GM04503 (cell line): ENCODE results near the gene ZNF26.
"Not testable (repeated sequence)": the region's sequence is repeated elsewhere in the genome, so short reads cannot be mapped to it uniquely, and the experiment has no call there.

Experiments
- DNase-seq: peaks from one replicate; pipeline ENCODE4 v3.0.0-alpha.2; 2012; ENCODE audit warnings: low read depth

The ZNF26 gene

DNA sequence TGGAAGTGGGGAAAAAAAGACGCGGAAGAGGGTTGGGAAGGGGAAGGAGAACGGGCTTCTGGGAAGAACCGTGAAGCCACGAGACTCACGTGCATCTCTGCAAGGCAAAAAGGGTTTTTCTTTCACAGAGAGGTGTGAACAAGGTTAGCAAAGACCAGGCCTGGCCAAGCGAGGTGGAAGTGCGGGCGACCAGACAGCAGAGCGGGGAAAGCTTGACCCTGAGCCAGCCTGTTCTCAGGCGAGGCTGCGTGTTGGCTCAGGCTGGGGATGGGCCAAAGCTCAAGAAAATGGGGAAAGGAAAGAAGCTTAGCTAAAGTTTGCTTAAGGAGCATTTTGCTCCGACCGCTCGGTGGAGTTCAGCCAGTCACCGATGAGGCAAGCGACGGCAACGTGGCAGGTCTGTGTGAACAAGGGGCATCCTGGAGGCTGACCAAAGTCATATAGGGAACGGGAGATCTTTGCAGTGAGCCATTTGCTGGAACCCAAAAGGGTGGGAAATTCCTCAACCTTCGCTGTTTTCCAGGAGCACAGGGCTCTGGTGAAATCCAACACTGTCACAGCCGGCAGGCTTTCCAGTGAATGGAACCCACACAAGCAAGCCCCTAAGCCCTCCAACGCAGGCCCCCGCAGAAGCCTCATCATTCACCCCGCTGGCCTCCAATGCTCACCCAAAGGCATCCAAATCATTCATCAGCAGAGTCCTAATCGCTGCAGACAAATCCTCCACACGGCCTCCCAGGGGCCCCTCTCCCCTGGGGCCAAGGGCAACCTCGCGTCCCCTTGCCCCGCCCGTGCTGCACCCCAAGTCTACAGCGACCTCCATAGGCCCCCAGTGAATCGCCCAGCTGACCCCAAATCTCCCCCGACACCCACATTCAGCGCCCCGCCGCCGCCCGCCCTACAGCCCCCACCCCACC, 30.8 kb upstream of the ZNF26 start:
- DNase-seq = peak; percentile 16

DNA sequence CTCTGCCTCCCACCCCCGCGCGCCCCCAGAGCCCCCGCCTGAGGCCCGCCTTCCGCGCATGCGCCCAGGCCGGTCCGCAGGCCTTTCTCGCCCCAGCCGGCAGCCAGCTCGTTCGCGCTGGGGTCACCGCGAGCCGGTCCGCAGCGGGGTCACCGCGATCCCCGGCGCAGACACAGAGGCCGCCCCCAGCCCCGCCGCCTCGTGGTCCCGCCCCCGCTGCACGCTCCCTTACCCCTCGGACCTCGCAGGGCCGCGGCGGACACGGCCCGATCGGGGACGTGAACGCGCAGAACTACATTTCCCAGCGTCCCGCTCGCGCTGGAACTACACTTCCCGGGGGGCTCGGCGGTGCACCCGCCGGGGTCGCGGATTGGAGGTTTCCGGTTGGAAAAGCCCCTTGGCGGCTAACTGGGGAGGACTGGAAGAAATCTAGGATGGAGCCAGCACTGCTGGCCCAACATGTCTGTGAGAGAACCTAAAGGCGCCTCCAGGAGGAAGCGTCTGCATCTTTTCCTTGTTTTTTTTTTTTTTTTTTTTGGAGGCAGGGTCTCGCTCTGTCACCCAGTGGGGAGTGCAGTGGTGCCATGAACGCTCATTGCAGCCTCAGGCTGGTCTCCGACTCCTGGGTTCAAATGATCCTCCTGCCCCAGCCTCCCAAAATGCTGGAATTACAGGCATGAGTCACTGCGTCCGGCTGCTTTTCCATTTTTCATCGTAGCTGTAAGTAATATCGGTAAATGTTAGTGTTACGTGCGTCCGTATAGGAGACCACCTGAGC, 30.0 kb upstream of the ZNF26 start, which contains the start of gene ZNF605:
ZNF605 (minus strand) TSS at position 296 of the 778 bp plus-strand sequence. CDS start 10,671 bp downstream, outside the sequence.
- peak; percentile 45 for DNase-seq

DNA sequence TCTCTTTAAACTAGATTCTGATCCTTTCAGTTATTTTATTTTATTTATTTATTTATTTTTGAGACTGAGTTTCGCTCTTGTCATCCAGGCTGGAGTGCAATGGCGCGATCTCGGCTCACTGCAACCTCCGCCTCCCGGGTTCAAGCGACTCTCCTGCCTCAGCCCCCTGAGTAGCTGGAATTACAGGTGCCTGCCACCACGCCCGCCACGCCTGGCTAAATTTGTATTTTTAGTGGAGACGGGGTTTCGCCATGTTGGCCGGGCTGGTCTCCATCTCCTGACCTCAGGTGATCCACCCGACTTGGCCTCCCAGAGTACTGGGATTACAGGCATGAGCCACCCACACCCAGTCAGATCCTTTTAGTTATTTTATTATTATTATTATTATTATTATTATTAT, 24.4 kb upstream of the ZNF26 start:
- not testable (repeated sequence) for DNase-seq

DNA sequence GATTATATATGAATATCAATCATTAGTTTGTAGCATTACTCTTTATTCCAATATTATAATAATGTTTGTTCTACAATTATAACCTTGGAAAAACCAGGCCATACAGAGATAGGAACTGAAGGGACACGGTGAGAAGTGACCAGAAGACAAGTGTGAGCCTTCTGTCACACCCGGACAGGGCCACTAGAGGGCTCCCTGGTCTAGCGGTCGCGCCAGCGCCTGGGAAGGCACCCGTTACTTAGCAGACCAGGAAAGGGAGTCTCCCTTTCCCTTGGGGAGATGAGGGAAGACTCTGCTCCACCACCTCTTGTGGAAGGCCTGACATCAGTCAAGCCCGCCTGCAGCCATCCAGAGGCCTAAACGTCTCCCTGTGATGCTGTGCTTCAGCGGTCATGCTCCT, 22.2 kb upstream of the ZNF26 start:
- not testable (repeated sequence) for DNase-seq

DNA sequence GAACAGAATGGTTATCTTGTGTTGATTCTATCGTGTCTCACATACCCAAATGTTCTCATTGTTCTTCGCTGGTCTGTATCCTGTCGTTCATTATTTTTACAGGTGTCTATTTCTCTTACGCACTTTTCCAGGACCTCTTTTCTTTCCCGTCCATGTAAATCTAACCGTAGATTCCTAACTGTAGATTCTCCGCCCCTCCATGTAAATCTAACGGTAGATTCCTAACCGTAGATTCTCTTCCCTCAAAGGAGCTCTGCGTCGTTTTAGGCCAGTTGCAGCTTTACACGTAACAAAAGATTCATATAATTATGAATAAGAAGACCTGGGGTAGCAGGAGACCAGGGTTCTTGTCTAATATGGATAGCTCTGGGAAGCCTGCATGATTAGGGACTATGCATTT, 20.4 kb upstream of the ZNF26 start:
- no peak for DNase-seq

DNA sequence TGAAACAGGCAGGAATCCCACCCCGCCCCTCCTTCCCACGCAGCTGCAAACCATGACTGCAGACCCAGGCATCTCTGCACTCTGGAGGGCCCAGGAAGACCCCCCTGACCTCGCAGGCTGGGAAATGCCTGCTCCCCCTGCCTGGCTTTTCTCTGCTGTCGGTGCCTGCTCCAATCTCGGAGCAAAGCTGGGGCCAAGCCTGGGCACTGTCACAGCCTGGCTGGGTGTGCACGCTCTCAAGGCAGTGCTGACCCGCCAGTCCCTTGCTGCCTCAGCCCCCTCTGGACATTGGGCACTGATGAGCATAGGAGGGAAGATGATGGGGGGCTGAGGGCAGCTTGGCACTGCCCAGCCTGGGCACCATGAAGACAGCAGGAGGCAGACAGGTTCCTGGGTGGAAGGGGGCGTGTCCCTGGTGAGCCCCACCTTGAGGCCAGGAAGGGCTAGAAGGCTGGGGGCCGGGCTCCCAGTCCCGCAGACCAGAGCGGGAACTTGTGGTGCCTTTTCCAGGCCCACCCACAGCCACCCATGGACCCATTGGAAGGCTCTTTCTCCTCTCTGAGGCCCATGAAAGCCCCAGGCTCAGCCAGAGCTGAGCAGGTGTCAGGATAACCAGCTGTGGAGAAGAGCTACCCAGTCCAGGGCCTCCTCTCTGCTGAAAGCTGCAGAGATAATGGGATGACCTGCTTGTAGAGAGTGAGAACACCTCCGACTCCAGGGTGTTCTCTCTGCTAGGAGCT, 19.3 kb upstream of the ZNF26 start:
- no peak for DNase-seq

DNA sequence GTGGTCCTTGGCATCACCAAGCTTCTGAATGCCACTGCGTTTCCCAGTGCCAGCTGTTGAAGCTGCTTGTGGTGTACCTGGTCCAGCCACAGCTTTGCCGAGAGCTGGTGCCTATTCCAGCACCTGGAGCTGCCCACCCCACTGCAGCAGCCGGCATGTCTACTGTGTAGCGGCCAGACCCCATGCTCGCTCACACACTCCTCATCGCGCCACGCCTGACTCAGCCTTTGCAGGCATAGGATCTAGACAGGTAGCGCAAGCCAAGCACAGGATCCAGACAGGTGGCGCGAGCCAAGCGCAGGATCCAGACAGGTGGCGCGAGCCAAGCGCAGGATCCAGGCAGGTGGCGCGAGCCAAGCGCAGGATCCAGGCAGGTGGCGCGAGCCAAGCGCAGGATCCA, 18.4 kb upstream of the ZNF26 start:
- DNase-seq = no peak

DNA sequence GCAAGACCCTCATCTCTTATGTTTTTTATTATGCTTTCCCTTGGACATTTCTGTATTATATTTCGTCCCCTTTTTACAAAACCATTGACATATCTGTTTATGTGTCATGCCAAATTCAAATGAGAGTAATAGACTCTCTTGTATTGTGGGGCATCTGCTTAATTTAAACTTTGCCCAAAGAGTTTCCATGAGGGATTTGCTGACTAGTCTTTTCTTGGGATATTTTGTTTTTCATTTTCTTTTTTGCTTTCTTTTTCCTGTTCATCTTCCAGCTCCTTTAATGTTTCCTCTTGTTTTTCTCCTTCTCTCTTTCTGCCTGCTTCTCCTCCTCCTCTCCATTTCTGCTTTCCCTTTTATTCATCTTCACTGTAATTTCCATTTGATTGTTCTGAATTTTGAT, 13.8 kb upstream of the ZNF26 start:
- DNase-seq = no peak

DNA sequence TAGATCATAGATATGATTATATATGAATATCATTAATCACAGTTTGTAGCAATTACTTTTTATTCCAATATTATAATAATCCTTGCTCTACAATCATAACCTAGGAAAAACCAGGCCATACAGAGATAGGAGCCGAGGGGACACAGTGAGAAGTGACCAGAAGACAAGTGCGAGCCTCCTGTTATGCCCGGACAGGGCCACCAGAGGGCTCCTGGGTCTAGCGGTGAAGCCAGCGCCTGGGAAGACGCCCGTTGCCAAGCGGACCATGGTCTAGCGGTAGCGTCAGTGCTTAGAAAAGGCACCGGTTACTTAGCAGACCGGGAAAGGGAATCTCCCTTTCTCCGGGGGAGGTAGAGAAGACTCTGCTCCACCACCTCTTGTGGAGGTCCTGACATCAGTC, 9.3 kb upstream of the ZNF26 start:
- DNase-seq = not testable (repeated sequence)

DNA sequence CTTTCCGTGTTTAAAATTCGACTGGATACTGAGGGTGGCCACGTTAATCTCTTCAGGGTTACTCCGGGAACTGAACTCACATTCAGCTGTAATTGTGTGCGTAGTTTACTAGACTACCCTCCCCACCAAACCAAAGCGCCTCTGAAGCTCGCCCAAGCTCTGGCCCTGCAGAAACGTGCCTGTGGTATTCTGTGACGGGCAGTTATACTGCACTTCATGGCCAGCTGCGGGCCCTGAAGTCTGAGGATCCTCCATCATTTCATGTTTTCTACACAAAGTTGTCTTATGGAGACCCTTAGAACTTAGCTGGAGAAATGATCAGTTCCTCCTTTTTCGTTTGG, 688 bp downstream of the ZNF26 start:
- peak; percentile 0 for DNase-seq

DNA sequence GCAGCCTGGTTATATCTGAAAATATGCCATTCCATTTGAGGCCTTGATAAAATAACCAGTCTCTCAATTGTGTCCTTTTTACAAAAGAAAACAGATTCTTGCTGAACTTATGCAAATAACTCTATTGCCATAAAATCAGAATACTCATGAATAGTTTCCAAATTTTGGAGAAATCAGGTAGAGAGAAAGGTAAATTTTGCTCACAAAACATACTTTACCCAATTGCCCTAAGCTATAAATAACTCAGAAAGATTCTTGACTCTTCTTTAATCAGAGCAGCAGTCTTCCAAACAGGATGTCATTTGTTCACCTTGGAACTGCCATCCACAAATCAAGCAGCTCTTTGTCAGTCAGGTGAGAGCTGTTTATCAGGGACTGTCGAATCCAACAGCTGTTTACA, 12.6 kb downstream of the ZNF26 start:
- DNase-seq = no peak

DNA sequence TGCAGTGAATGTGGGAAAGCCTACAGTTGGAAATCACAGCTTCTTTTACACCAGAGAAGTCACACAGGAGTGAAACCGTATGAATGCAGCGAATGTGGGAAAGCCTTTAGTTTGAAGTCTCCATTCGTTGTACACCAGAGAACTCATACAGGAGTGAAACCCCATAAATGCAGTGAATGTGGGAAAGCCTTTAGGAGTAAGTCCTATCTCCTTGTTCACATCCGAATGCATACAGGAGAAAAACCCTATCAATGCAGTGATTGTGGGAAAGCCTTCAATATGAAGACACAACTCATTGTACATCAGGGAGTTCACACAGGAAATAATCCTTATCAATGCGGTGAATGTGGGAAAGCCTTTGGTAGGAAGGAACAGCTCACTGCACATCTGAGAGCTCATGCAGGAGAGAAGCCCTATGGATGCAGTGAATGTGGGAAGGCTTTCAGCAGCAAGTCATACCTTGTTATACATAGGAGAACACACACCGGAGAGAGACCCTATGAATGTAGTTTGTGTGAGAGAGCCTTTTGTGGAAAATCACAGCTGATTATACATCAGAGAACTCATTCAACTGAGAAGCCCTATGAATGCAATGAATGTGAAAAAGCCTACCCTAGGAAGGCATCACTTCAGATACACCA, 24.6 kb downstream of the ZNF26 start:
- peak; percentile 0 for DNase-seq

DNA sequence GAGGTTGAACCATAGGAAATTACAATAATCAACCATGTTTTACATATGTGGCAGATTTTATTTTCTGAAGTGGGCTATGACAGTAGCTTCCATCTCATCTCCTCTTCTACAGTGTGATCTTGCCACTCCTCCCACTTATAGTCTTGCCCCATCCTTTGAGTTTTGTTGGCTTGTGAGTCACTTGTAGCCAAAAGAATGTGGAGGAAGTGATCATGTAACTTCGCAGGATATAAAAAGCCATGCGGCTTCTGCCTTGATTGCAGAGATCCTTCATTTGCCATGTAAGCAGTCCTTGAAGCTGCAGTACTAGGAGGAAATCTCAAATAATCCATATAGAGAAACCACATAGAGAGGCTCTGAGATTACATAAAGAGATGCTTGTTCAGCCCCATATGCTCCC, 37.4 kb downstream of the ZNF26 start:
- DNase-seq = no peak

DNA sequence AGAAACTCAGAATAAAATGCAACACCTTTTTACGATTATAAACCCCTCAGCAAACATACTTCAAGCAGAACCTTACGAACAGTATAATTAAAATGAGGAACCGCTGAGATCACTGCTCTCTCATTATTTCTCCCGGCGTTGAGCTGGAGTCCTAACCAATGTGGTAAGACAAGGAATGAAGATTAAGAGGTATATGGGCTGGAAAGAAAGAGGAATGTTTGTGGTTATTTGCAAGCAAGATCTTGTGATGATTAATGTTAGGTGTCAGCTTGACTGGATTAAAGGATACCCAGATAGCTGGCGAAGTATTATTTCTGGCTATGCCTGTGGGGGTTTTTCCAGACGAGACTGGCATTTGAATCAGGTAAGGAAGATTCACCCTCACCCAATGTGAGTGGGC, 40.8 kb downstream of the ZNF26 start:
- DNase-seq = no peak

DNA sequence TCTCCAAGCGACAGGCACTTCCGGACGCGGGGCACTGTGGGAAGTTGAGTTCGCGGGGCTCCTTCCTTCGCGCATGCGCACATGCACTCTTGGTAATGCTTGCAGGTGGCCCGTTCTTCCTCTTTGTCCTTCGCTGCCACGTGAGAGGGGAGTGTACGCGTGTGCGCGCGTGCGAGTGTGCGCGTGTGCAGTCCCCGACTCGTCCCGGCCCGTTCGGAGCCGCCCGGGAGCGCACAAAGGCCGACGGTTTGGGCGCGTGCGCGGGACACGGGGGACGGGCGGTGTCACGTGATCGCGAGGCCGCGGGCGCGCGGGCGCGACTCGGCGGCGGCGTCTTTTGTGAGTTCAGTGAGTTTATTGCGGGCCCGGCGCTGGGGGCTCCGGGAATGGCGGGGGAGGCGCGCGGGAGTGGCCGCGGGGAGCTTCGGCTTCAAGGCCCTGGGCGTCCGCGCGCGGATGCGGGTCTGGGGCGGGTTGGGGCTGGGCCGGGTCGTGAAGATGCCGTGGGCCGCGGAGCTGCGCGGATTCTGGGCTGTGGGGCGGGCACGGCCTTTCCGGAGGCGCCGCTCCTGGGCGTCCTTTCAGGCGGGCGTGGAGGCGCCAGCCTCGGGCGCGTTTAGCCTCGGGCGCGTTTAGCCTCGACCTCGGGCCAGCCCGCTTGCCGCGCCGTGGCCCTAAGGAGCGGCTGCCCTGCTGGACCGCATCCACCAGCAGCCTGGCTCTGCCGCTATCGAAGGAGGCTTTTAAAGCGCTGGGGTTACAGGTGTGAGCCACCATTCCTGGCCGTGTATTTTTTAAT, 51.2 kb downstream of the ZNF26 start, which contains the start of gene ZNF84:
ZNF84 (plus strand) TSS at position 303 of the 799 bp plus-strand sequence. CDS start 3,959 bp downstream, outside the sequence.
- peak; percentile 88 for DNase-seq

DNA sequence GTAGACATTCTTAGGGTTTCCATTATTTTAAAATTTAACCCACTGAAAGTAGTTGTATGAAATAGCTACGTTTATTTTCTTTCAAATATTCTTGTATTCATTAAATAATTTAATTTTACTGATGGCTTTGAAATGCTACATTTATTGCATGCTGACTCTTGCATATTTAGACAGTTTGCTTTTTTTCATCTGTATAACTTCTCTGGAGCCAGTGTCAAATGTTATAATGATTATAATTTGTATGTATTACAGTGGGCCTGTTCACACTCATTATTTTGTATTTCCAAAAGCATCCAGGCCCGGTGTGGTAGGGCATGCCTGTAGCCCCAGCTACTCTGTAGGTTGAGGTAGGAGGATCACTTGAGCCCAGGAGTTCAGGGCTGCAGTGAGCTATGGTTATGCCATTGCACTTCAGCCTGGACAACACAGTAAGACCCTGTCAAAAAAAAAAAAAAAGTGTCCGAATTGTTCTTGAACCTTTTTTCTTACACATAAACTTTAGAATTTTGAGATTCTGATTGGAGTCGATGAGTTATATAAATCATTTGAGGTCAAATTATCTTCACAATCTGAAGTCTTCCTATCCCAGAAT, 52.0 kb downstream of the ZNF26 start:
- DNase-seq = no peak

DNA sequence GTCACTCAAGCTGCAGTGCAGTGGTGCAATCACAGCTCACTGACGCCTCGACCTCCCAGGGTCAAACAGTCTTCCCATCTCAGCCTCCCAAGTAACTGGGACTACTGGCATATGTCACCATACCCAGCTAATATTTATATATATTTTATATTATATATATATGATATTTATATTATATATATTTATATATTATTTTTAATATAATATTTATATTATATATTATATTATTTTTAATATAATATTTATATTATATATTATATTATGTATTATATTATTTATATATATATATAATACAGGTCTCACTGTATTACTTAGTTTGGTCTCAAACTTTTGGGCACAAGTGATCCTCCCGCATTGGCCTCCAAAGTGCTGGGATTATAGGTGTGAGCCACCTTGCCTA, 60.5 kb downstream of the ZNF26 start:
- DNase-seq = no peak

DNA sequence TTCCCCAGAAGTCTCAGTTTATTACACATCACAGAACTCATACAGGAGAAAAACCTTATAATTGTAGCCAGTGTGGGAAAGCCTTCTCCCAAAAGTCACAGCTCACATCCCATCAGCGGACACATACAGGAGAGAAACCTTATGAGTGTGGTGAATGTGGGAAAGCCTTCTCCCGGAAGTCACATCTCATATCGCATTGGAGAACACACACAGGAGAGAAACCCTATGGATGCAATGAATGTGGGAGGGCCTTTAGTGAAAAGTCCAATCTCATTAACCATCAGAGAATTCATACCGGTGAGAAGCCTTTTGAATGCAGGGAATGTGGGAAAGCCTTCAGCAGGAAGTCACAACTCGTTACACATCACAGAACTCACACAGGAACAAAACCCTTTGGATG, 71.3 kb downstream of the ZNF26 start:
- no peak for DNase-seq

DNA sequence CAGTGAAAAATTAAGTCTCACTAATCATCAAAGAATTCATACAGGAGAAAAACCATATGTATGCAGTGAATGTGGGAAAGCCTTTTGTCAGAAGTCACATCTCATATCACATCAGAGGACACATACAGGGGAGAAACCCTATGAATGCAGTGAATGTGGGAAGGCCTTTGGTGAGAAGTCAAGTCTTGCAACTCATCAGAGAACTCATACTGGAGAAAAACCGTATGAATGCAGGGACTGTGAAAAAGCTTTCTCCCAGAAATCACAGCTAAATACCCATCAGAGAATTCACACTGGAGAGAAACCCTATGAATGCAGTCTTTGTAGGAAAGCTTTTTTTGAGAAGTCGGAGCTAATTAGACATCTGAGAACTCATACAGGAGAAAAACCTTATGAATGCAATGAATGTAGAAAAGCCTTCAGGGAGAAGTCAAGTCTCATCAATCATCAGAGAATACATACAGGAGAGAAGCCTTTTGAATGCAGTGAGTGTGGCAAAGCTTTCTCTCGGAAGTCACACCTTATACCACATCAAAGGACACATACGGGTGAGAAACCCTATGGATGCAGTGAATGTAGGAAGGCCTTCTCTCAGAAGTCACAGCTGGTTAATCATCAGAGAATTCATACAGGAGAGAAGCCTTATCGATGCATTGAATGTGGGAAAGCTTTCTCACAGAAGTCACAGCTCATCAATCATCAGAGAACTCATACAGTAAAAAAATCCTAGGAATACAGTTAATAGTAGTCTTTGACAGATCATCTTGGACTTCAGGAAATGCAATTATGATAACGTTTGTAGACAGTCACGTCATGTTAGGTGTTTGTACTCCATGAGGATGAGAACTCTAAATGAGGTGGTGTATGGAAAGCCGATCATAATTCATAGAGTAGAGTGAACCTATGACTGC, 72.3 kb downstream of the ZNF26 start:
- no peak for DNase-seq

DNA sequence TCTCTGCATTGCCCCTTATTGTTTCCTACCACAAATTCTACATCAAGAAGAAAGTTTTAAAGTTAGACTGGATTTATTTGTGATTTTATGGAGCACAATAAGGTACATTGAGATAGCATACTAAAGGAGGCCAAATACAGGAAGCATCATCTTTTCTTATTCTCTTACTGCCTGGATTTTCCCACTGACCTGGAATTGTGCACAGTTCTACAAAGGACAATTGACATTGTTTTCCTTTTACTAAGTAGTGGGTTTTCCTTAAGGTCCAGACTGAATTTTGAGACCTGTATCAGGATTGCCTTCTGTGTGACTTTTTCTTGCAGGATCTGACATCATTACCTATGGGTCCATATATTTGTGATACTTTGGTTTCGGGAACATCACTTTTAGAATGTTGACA, 75.8 kb downstream of the ZNF26 start:
- no peak for DNase-seq
